ACC112 (cell line): Measurements from ENCODE around the gene NHLRC4.

ENCODE experiments used
- H2AFZ ChIP-seq: fragments of 200-600 bp; sonication (generic); one replicate; pipeline ENCODE4 v1.6.0; 2017; ENCODE audit warnings: antibody characterized with exemption, low read length; ENCODE audit not compliant: unreplicated experiment
- H3K27ac ChIP-seq: fragments of 200-600 bp; sonication (generic); 2 replicates; pipeline ENCODE4 v1.5.1; 2014; ENCODE audit warnings: low read depth, mild to moderate bottlenecking, antibody characterized with exemption, low read length, moderate library complexity
- H3K27me3 ChIP-seq: fragments of 200-600 bp; sonication (generic); 2 replicates; pipeline ENCODE4 v1.6.1; 2014; ENCODE audit warnings: mild to moderate bottlenecking, antibody characterized with exemption, low read length, moderate library complexity, mixed read lengths; ENCODE audit not compliant: insufficient read depth
- H3K36me3 ChIP-seq: fragments of 200-600 bp; sonication (generic); 2 replicates; pipeline ENCODE4 v1.6.1; 2016; ENCODE audit warnings: mild to moderate bottlenecking, antibody characterized with exemption, low read length, moderate library complexity, mixed read lengths; ENCODE audit not compliant: insufficient read depth
- H3K4me1 ChIP-seq: fragments of 200-600 bp; sonication (generic); one replicate; pipeline ENCODE4 v1.6.1; 2016; ENCODE audit warnings: low read length, mixed read lengths; ENCODE audit not compliant: insufficient read depth, unreplicated experiment, control insufficient read depth
- H3K4me3 ChIP-seq: fragments of 200-600 bp; sonication (generic); 2 replicates; pipeline ENCODE4 v1.5.1; 2014; ENCODE audit warnings: mild to moderate bottlenecking, low read depth, low read length
- H3K79me2 ChIP-seq: fragments of 200-600 bp; sonication (generic); one replicate; pipeline ENCODE4 v1.6.0; 2016; ENCODE audit warnings: low read length; ENCODE audit not compliant: control insufficient read depth, unreplicated experiment, insufficient read depth

Gene NHLRC4

GRCh38 chr16:554640-555365 is 12.0 kb upstream of the NHLRC4 start:
- H3K27ac ChIP-seq = peak overlapping the region; percentile 36

GRCh38 chr16:555528-556473 is 11.0 kb upstream of the NHLRC4 start:
- Histone ChIP-seq H3K27ac (peak overlapping the region; percentile 33), H3K79me2 (no peaks in the 10 kb centered on the region), H3K4me1 (peaks cover 22% of the 10 kb centered on the region), H2AFZ (no peak overlapping the region), H3K4me3 (no peak overlapping the region), H3K36me3 (peaks cover 5% of the 10 kb centered on the region; the same call in 1 of the 2 replicates), H3K27me3 (peaks cover 15% of the 10 kb centered on the region)

More at GRCh38 chr16:554640-555365, 12.0 kb upstream of the NHLRC4 start:
- no peaks in the 10 kb centered on the region for H3K79me2 ChIP-seq
- peak overlapping the region; percentile 19 for H3K4me3 ChIP-seq
- H3K36me3 ChIP-seq = peaks cover 5% of the 10 kb centered on the region; the same call in 1 of the 2 replicates
- peaks cover 22% of the 10 kb centered on the region for H3K4me1 ChIP-seq
- H2AFZ ChIP-seq = no peak overlapping the region
- H3K27me3 ChIP-seq = peaks cover 9% of the 10 kb centered on the region

GRCh38 chr16:556474-557173 is 10.2 kb upstream of the NHLRC4 start:
- no peak overlapping the region for H3K27ac ChIP-seq
- no peak overlapping the region for H3K4me3 ChIP-seq
- H3K79me2 ChIP-seq = no peaks in the 10 kb centered on the region
- H3K27me3 ChIP-seq = peaks cover 23% of the 10 kb centered on the region
- peaks cover 22% of the 10 kb centered on the region for H3K4me1 ChIP-seq
- no peak overlapping the region for H2AFZ ChIP-seq
- H3K36me3 ChIP-seq = peaks cover 3% of the 10 kb centered on the region; the same call in 1 of the 2 replicates

- peaks cover 22% of the 10 kb centered on the region for H3K4me1 ChIP-seq
- no peak overlapping the region for H3K27ac ChIP-seq
- no peaks in the 10 kb centered on the region for H3K79me2 ChIP-seq
- H3K27me3 ChIP-seq = peaks cover 28% of the 10 kb centered on the region
- no peak overlapping the region for H2AFZ ChIP-seq
- H3K4me3 ChIP-seq = no peak overlapping the region
- H3K36me3 ChIP-seq = no peaks in the 10 kb centered on the region
Measured at GRCh38 chr16:557463-558297, 9.1 kb upstream of the NHLRC4 start.

GRCh38 chr16:558298-559020 is 8.3 kb upstream of the NHLRC4 start:
- Histone ChIP-seq H3K79me2 (no peaks in the 10 kb centered on the region), H3K4me3 (no peak overlapping the region), H3K36me3 (no peaks in the 10 kb centered on the region), H3K27me3 (peaks cover 28% of the 10 kb centered on the region), H3K27ac (no peak overlapping the region), H2AFZ (no peak overlapping the region), H3K4me1 (peaks cover 19% of the 10 kb centered on the region)

GRCh38 chr16:559021-559380 is 7.8 kb upstream of the NHLRC4 start:
- no peaks in the 10 kb centered on the region for H3K36me3 ChIP-seq
- no peaks in the 10 kb centered on the region for H3K79me2 ChIP-seq

GRCh38 chr16:559411-560203 is 7.2 kb upstream of the NHLRC4 start:
- Histone ChIP-seq H3K27ac (no peak overlapping the region), H3K79me2 (no peaks in the 10 kb centered on the region), H2AFZ (no peak overlapping the region), H3K4me1 (peaks cover 8% of the 10 kb centered on the region), H3K36me3 (no peaks in the 10 kb centered on the region), H3K27me3 (peaks cover 28% of the 10 kb centered on the region), H3K4me3 (no peak overlapping the region)

More at GRCh38 chr16:559021-559380, 7.8 kb upstream of the NHLRC4 start:
- no peak overlapping the region for H2AFZ ChIP-seq
- H3K27me3 ChIP-seq = peaks cover 28% of the 10 kb centered on the region
- peaks cover 14% of the 10 kb centered on the region for H3K4me1 ChIP-seq
- H3K4me3 ChIP-seq = no peak overlapping the region
- no peak overlapping the region for H3K27ac ChIP-seq

GRCh38 chr16:560204-560700 is 6.6 kb upstream of the NHLRC4 start, which contains the start of gene PRR35:
PRR35 (plus strand) TSS chr16:560394; CDS start chr16:563295, 2,901 bp downstream.
- H3K27me3 ChIP-seq = peaks cover 28% of the 10 kb centered on the region
- H3K36me3 ChIP-seq = no peaks in the 10 kb centered on the region
- no peak within 1 kb of the TSS for H3K27ac ChIP-seq
- H3K4me1 ChIP-seq = peaks cover 3% of the 10 kb centered on the region
- H3K4me3 ChIP-seq = no peak within 1 kb of the TSS
- H3K79me2 ChIP-seq = no peaks in the 10 kb centered on the region
- H2AFZ ChIP-seq = no peak within 1 kb of the TSS
